Stimulated activated naive CD4-positive, alpha-beta T cell treated with Interleukin-2 at 50 U/mL for 16 hours (primary cell): ENCODE measurements around the gene MISP.

Experiments used
- DNase-seq: peaks from one replicate; lab custom pipeline; 2025; lab: John Stamatoyannopoulos, UW

The MISP gene

DNA sequence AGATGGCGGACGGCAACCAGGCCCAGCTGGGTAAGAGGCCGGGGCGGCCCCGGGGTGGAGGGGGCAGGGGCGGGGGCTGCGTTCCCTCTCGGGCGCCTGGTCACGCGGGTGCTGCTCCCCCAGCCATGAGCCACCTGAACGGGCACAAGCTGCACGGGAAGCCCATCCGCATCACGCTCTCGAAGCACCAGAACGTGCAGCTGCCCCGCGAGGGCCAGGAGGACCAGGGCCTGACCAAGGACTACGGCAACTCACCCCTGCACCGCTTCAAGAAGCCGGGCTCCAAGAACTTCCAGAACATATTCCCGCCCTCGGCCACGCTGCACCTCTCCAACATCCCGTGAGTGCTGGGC, 57.5 kb downstream of the MISP start:
- no peak for DNase-seq

DNA sequence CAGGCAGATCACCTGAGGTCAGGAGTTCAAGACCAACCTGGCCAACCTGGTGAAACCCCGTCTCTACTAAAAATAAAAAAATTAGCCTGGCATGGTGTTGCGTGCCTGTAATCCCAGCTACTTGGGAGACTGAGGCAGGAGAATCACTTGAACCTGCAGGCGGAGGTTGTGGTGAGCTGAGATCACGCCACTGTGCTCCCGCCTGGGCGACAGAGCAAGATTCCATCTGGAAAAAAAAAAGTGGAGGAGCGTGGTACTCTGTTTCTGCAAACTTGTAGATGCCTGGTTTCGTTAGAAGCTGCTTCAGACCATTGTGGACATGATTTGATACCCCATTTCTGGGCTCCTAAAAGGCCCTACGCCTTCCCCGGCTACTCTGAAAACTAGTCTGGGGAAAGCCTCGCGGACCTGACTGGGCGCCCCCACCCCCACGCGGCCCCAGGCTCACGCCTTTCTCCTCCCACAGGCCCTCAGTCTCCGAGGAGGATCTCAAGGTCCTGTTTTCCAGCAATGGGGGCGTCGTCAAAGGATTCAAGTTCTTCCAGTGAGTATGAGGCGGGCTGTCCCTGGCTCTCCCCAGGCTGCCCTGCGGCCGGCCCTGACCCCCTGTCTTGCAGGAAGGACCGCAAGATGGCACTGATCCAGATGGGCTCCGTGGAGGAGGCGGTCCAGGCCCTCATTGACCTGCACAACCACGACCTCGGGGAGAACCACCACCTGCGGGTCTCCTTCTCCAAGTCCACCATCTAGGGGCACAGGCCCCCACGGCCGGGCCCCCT, 59.4 kb downstream of the MISP start:
- DNase-seq = no peak

DNA sequence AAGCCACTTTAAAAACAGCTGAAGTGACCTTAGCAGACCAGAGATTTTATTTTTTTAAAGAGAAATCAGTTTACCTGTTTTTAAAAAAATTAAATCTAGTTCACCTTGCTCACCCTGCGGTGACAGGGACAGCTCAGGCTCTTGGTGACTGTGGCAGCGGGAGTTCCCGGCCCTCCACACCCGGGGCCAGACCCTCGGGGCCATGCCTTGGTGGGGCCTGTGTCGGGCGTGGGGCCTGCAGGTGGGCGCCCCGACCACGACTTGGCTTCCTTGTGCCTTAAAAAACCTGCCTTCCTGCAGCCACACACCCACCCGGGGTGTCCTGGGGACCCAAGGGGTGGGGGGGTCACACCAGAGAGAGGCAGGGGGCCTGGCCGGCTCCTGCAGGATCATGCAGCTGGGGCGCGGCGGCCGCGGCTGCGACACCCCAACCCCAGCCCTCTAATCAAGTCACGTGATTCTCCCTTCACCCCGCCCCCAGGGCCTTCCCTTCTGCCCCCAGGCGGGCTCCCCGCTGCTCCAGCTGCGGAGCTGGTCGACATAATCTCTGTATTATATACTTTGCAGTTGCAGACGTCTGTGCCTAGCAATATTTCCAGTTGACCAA, 60.1 kb downstream of the MISP start:
- DNase-seq = no peak

DNA sequence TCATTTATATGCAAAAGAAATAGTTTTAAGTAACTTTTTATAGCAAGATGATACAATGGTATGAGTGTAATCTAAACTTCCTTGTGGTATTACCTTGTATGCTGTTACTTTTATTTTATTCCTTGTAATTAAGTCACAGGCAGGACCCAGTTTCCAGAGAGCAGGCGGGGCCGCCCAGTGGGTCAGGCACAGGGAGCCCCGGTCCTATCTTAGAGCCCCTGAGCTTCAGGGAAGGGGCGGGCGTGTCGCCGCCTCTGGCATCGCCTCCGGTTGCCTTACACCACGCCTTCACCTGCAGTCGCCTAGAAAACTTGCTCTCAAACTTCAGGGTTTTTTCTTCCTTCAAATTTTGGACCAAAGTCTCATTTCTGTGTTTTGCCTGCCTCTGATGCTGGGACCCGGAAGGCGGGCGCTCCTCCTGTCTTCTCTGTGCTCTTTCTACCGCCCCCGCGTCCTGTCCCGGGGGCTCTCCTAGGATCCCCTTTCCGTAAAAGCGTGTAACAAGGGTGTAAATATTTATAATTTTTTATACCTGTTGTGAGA, 60.7 kb downstream of the MISP start:
- no peak for DNase-seq

DNA sequence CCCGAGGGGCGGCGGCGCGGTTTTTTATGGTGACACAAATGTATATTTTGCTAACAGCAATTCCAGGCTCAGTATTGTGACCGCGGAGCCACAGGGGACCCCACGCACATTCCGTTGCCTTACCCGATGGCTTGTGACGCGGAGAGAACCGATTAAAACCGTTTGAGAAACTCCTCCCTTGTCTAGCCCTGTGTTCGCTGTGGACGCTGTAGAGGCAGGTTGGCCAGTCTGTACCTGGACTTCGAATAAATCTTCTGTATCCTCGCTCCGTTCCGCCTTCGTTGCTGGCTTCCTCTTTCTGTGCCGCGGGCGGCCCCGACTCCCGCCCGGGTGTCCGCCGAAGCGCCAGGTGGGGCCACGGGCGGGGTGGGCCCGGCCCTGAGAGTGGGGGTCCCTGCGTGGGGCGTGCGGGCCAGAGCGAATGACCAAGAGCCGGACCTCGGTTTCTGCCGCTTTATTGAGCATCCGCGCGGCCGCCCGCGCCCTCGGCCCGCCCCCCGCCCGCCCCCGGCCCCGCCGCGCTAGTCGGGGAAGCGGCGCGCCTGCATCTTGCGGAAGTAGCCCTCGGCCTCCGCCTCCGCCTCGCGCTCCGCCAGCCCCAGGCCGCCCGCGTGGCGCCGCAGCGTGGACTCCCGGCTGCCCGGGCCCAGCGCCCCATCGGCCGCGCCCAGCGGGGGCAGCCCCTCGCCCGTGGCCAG, 61.3 kb downstream of the MISP start:
- no peak for DNase-seq

DNA sequence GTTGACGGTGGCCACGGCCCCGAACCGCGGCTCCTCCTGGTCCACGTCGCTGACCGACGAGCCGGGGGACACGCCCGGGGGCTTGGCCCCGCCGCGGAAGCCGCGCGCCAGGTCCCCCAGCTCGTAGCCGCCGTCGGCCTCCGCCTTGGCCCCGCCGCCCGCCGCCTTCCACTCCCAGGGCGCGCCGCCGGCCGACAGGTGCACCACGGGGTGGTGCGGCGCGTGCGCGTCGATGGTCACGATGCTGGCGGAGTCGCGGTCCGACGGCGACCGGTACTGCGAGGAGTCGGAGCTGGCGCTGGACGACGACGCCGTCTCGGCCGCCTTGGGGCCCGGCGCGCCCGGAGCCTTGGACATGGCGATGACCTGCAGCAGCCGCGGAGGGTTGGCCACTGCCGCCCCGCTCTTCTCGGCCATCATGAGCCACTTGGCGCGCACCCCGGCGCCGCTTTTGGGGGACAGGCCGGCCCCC, 61.9 kb downstream of the MISP start:
- no peak for DNase-seq

DNA sequence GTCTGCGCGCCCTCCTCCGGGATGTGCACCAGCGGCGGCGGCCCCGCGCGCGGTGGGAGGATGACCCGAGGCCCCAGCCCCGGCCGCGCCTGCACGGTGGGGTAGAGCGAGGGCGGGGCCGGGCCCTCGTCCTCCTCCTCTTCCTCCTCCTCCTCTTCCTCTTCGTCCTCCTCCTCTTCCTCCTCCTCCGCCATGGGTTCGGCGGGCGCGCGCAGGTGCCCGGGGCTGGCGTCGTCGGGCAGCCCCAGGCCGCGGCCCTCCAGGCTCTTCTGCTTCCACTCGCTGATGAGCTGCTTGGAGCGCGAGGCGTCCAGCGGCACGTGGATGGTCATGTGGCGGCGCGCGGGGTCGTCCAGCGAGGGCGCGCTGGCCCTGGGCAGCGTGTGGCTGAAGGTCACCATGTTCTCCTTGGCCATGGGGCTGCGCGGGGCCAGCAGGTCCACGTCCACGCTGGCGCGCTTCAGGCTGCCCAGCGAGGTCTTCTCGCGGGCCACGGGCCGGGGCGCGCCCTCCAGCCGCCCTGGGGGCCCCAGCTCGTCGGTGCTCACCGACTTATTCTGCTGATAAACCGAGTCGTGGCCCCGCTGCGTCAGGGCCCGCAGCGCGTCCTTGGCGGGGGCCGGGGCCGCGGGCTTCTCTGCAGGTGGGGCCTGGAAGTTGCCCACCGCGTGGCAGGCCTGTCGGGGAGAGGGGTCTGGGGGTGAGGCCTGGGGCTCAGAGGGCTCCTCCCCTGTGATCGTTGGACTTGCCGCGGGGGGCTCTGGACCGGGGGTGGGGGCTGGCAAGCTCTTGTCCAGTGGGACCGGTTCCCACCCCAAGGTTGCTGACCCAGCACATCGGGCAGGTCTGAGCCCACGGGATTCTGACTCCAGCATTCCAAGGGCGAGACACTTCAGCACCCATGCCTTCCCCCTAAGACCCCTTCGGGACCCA, 62.6 kb downstream of the MISP start:
- no peak for DNase-seq
